SK-N-SH (cell line): ENCODE results near the gene PALLD. TPM values are rescaled to one million over a fixed set of nuclear protein-coding genes. Genes with fewer than 3 reads are reported as not detected.
A peak's percentile ranks its signal among the peaks of the same experiment; 100 is the strongest.

Experiments
- CTCF ChIA-PET: fragments of 300-600, 350-600 bp; formaldehyde crosslinking; extraction: SDS; loops from one replicate; lab custom pipeline; 2021; lab: Yijun Ruan, JAX
- POLR2A ChIA-PET: fragments of 350-600 bp; sonication (Branson Sonifier 250); formaldehyde crosslinking; extraction: SDS; loops from one replicate; lab custom pipeline; 2020; ENCODE audit warnings: antibody characterized with exemption, inconsistent platforms; lab: Yijun Ruan, JAX
- DNase-seq: peaks from one replicate; pipeline ENCODE4 v3.0.0; 2012
- H2AFZ ChIP-seq: fragments of 200-600 bp; sonication (generic); 2 replicates; pipeline ENCODE4 v1.8.1; 2016; ENCODE audit warnings: antibody characterized with exemption, mild to moderate bottlenecking, low read depth
- H3F3A ChIP-seq: fragments of 200-600 bp; sonication (generic); replicated peaks from 2 replicates; pipeline ENCODE3; 2016; ENCODE audit warnings: antibody characterized with exemption, mild to moderate bottlenecking; ENCODE audit not compliant: insufficient read depth
- H3K27ac ChIP-seq, 2 experiments: fragments of 200-500 bp in 1 of 2; fragments of 200-600 bp in 1 of 2; sonication (Bioruptor generic) in 1 of 2; sonication (generic), shearing (Covaris generic) in 1 of 2; 2 replicates each; pipeline versions ENCODE4 v1.5.1 to v1.6.1; 2014 to 2016; ENCODE audit warnings: low read depth in 2 of 2, inconsistent platforms in 1 of 2, low read length in 1 of 2, mild to moderate bottlenecking in 1 of 2, mixed read lengths in 1 of 2
- H3K27me3 ChIP-seq: fragments of 200-600 bp; sonication (generic), shearing (Covaris generic); 2 replicates; pipeline ENCODE4 v1.6.1; 2016; ENCODE audit warnings: mixed run types; ENCODE audit not compliant: insufficient read depth
- H3K36me3 ChIP-seq, 2 experiments: fragments of 200-500 bp in 1 of 2; fragments of 200-600 bp in 1 of 2; sonication (Bioruptor generic) in 1 of 2; sonication (generic) in 1 of 2; replicated peaks in 1 of 2; 2 replicates each; pipeline versions ENCODE3 to v1.5.1; 2014 to 2016; ENCODE audit warnings: low read length in 1 of 2, mild to moderate bottlenecking in 1 of 2; ENCODE audit not compliant: insufficient read depth in 2 of 2, control insufficient read depth in 1 of 2
- H3K4me1 ChIP-seq, 2 experiments: fragments of 200-500 bp in 1 of 2; fragments of 200-600 bp in 1 of 2; sonication (Bioruptor generic) in 1 of 2; sonication (generic), shearing (Covaris generic) in 1 of 2; 2 replicates each; pipeline versions ENCODE4 v1.5.1 to v1.6.1; 2014 to 2016; ENCODE audit warnings: low read depth in 1 of 2, low read length in 1 of 2, mixed run types in 1 of 2; ENCODE audit not compliant: insufficient read depth in 2 of 2, control insufficient read depth in 1 of 2
- H3K4me2 ChIP-seq: fragments of 200-600 bp; sonication (generic), shearing (Covaris generic); 2 replicates; pipeline ENCODE4 v1.6.1; 2017; ENCODE audit warnings: mixed run types
- H3K4me3 ChIP-seq, 2 experiments: fragments of 200-500 bp in 1 of 2; fragments of 200-600 bp in 1 of 2; sonication (Bioruptor generic) in 1 of 2; sonication (generic), shearing (Covaris generic) in 1 of 2; 2 replicates each; pipeline versions ENCODE4 v1.5.1 to v1.8.1; 2014 to 2016; ENCODE audit warnings: low read depth in 2 of 2, inconsistent platforms in 1 of 2, low read length in 1 of 2, mild to moderate bottlenecking in 1 of 2, mixed read lengths in 1 of 2, moderate library complexity in 1 of 2
- H3K79me2 ChIP-seq: fragments of 200-600 bp; sonication (generic); 2 replicates; pipeline ENCODE4 v1.8.1; 2017; ENCODE audit warnings: mild to moderate bottlenecking; ENCODE audit not compliant: insufficient read depth
- H3K9ac ChIP-seq: fragments of 200-600 bp; sonication (generic); 2 replicates; pipeline ENCODE4 v1.6.1; 2017; ENCODE audit warnings: mixed run types
- H3K9me2 ChIP-seq: fragments of 200-600 bp; sonication (generic); 2 replicates; pipeline ENCODE4 v1.6.1; 2017; ENCODE audit warnings: mixed run types
- H3K9me3 ChIP-seq: fragments of 200-600 bp; sonication (generic); 2 replicates; pipeline ENCODE4 v1.6.1; 2017; ENCODE audit warnings: mixed run types, mild to moderate bottlenecking, moderate library complexity
- H4K20me1 ChIP-seq: fragments of 200-600 bp; sonication (generic); 2 replicates; pipeline ENCODE4 v1.6.1; 2017; ENCODE audit warnings: mild to moderate bottlenecking, mixed run types; ENCODE audit not compliant: insufficient read depth
- EP300 ChIP-seq, 2 experiments: IDR thresholded peaks; 2 replicates each; pipeline versions ENCODE4 v1.4.0 to v1.6.1; 2012; ENCODE audit warnings: borderline replicate concordance in 1 of 2, low read depth in 1 of 2, low read length in 1 of 2
- EZH2phosphoT487 ChIP-seq: fragments of 200-600 bp; sonication (generic); IDR thresholded peaks from 2 replicates; pipeline ENCODE4 v1.6.1; 2017; ENCODE audit warnings: low read depth, mixed run types, mild to moderate bottlenecking, antibody characterized with exemption, moderate library complexity, borderline replicate concordance
- FOSL2 ChIP-seq: IDR thresholded peaks from 2 replicates; pipeline ENCODE4 v1.4.0; 2012; ENCODE audit warnings: low read depth, mild to moderate bottlenecking, moderate library complexity, borderline replicate concordance
- FOXJ3 ChIP-seq: sonication (generic); formaldehyde crosslinking; IDR thresholded peaks from 2 replicates; pipeline ENCODE4 v1.5.1; 2020; ENCODE audit warnings: mild to moderate bottlenecking, missing genetic modification reagents
- FOXM1 ChIP-seq: IDR thresholded peaks from 2 replicates; pipeline ENCODE4 v1.4.0; 2012; ENCODE audit warnings: low read depth, mild to moderate bottlenecking
- GABPA ChIP-seq: IDR thresholded peaks from 2 replicates; pipeline ENCODE4 v1.4.0; 2012; ENCODE audit warnings: low read depth, mild to moderate bottlenecking
- JUND ChIP-seq: IDR thresholded peaks from 2 replicates; pipeline ENCODE4 v1.4.0; 2012
- MEF2A ChIP-seq: IDR thresholded peaks from 2 replicates; pipeline ENCODE4 v1.4.0; 2012; ENCODE audit warnings: low read depth, borderline replicate concordance
- NFIC ChIP-seq: IDR thresholded peaks from 2 replicates; pipeline ENCODE4 v1.4.0; 2012; ENCODE audit warnings: borderline replicate concordance
- NRF1 ChIP-seq: IDR thresholded peaks from 2 replicates; pipeline ENCODE4 v1.6.1; 2012; ENCODE audit warnings: low read depth, mild to moderate bottlenecking, low read length
- POLR2AphosphoS5 ChIP-seq: IDR thresholded peaks from 2 replicates; pipeline ENCODE4 v1.6.1; 2012; ENCODE audit warnings: low read depth, low read length
- RCOR1 ChIP-seq: fragments of 150-350 bp; IDR thresholded peaks from 2 replicates; pipeline ENCODE4 v1.6.1; 2017; ENCODE audit warnings: antibody characterized with exemption, low read length
- RFX5 ChIP-seq: IDR thresholded peaks from 2 replicates; pipeline ENCODE4 v1.6.1; 2012; ENCODE audit warnings: mild to moderate bottlenecking, improper control_type of control experiment, low read length
- SIN3A ChIP-seq: IDR thresholded peaks from 2 replicates; pipeline ENCODE4 v1.6.1; 2012; ENCODE audit warnings: low read depth, mild to moderate bottlenecking, low read length, moderate library complexity, borderline replicate concordance
- TAF1 ChIP-seq: IDR thresholded peaks from 2 replicates; pipeline ENCODE4 v1.6.1; 2012; ENCODE audit warnings: low read depth, mild to moderate bottlenecking, low read length, moderate library complexity, borderline replicate concordance
- TEAD4 ChIP-seq: IDR thresholded peaks from 2 replicates; pipeline ENCODE4 v1.4.0; 2012; ENCODE audit warnings: mild to moderate bottlenecking, borderline replicate concordance; ENCODE audit not compliant: insufficient read depth
- YY1 ChIP-seq: IDR thresholded peaks from 2 replicates; pipeline ENCODE4 v1.4.0; 2012; ENCODE audit warnings: low read depth, mild to moderate bottlenecking
- WGBS: methylation state at CpG from one replicate; pipeline ENCODE4 v1.1.6; 2017; ENCODE audit warnings: low lambda C conversion rate; 5-methylcytosine and 5-hydroxymethylcytosine counted together
- polyA plus RNA-seq, 3 experiments: library from polyadenylated mRNA; depleted of rRNA; stranded (reverse); fragments of >200 nt; gene quantifications; 2 replicates each; pipeline ENCODE4 v1.2.3, GENCODE V29; 2012
- TF ChIP-seq, protein P1 (sequence below): IDR thresholded peaks from 2 replicates; pipeline ENCODE4; 2012
- TF ChIP-seq, protein P2 (sequence below): IDR thresholded peaks from 2 replicates; pipeline ENCODE4 v1.4.0; 2012; ENCODE audit warnings: low read depth
- TF ChIP-seq, protein P3 (sequence below): fragments of 200-600 bp; sonication (generic); IDR thresholded peaks from 2 replicates; pipeline ENCODE4 v1.6.1; 2017; ENCODE audit warnings: antibody characterized with exemption, mild to moderate bottlenecking, moderate library complexity

The PALLD gene
- polyA plus RNA-seq, 1 of the 3 experiments (the other 2 are of a cell fraction), result 33.0 TPM

DNA sequence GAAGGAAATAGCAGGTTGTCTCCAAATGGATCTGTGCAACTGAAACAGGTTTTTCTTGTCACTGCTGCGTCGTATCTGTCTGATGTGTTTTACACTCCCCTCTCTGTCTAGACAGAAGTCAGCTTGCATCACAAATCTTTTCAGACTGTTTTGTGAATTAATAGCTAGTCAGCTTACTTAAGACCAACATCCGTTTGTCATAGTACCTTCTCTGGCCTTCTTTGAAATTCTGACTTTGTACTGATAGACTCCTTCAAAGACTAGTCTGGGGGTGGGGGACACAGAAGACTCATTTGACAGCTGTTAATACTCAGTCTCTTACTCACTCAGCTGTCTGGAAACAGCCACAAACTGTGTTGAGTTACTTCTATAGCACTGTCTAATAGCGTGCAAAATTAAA lies 197.8 kb downstream of the PALLD start:
- POLR2A ChIA-PET, result no interaction called here
- H4K20me1 ChIP-seq, result no peaks in the 10 kb centered on the region
- H3K4me2 ChIP-seq, result 0 out of 2 replicates have a peak overlapping the region, but pooled peaks have one; percentile 12
- H3K9ac ChIP-seq, result 0 out of 2 replicates have a peak overlapping the region, but pooled peaks have one; percentile 5
- H3K4me3 ChIP-seq, result no peak overlapping the region
- H3K36me3 ChIP-seq, result peaks cover 0 to 12% of the 10 kb centered on the region in 2 experiments
- peaks cover 0 to 11% of the 10 kb centered on the region in 2 experiments; a peak in 2 of 4 replicates for H3K4me1 ChIP-seq
- TF ChIP-seq, protein P1, sequence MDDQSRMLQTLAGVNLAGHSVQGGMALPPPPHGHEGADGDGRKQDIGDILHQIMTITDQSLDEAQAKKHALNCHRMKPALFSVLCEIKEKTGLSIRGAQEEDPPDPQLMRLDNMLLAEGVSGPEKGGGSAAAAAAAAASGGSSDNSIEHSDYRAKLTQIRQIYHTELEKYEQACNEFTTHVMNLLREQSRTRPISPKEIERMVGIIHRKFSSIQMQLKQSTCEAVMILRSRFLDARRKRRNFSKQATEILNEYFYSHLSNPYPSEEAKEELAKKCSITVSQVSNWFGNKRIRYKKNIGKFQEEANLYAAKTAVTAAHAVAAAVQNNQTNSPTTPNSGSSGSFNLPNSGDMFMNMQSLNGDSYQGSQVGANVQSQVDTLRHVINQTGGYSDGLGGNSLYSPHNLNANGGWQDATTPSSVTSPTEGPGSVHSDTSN, result no peak
- no peak for TF ChIP-seq JUND
- TF ChIP-seq EZH2phosphoT487, result no peak
- TF ChIP-seq RFX5, result no peak
- no peak for TF ChIP-seq POLR2AphosphoS5
- no peak for TF ChIP-seq GABPA
- no peak for TF ChIP-seq RCOR1
- TF ChIP-seq EP300 (IDR thresholded peaks at IDR 0.05; ENCODE audit: borderline replicate concordance in 1 of 2, low read depth in 1 of 2, low read length in 1 of 2), result no peak
- TF ChIP-seq FOXJ3, result no peak
- 72% methylated on average over 4 of the region's 4 CpGs for WGBS
- no peaks in the 10 kb centered on the region for H3K9me2 ChIP-seq
- no peak for DNase-seq
- H3K9me3 ChIP-seq, result no peaks in the 10 kb centered on the region
- no peaks in the 10 kb centered on the region for H3K79me2 ChIP-seq
- peak overlapping the region; percentile 43; the same call in 1 of the 2 replicates for H2AFZ ChIP-seq
- H3K27ac ChIP-seq, result peak overlapping the region in 1 of 2 experiments; percentile 34; a peak in 3 of 4 replicates
- H3F3A ChIP-seq, result peaks cover 5% of the 10 kb centered on the region
- no peaks in the 10 kb centered on the region for H3K27me3 ChIP-seq
- CTCF ChIA-PET, result interaction anchor here (0.6 kb wide), 1 partner anchor 214 kb away, joined by 3 read pairs; the partner anchor contains the start of gene DDX60L

DNA sequence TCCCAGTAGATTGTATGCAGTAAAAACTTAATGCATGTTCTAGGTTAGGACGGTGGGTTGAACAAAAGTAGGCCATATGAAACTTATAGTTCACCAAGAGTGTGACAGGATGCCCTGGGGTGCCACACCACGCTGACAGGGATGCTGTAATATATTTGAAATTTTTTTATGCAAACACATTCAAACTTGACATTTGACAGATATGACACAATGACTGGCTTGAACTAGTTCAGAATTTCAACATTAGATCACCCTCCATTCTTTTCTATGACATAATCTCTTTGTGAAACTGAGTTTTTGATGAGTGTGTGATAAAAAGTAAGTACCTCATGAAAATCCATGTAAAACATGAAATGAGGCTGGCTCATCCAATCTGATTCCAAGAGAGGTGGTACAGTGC lies 198.4 kb downstream of the PALLD start:
- DNase-seq, result no peak
- Histone ChIP-seq H3K4me1 (peaks cover 0 to 11% of the 10 kb centered on the region in 2 experiments; a peak in 2 of 4 replicates), H3K27ac (no peak overlapping the region), H2AFZ (no peak overlapping the region), H3K79me2 (no peaks in the 10 kb centered on the region), H3K9ac (no peak overlapping the region), H3K4me2 (no peak overlapping the region), H3K36me3 (peaks cover 0 to 18% of the 10 kb centered on the region in 2 experiments), H3K27me3 (no peaks in the 10 kb centered on the region), H3K4me3 (no peak overlapping the region), H3K9me2 (no peaks in the 10 kb centered on the region), H4K20me1 (no peaks in the 10 kb centered on the region), H3K9me3 (no peaks in the 10 kb centered on the region), H3F3A (peaks cover 5% of the 10 kb centered on the region)
- TF ChIP-seq TAF1 (no peak), RFX5 (no peak), POLR2AphosphoS5 (no peak), NRF1 (no peak), FOXM1 (no peak), MEF2A (no peak), EZH2phosphoT487 (no peak), FOXJ3 (no peak), TEAD4 (no peak), NFIC (no peak), FOSL2 (no peak), YY1 (no peak), SIN3A (no peak)
- TF ChIP-seq, protein P2, sequence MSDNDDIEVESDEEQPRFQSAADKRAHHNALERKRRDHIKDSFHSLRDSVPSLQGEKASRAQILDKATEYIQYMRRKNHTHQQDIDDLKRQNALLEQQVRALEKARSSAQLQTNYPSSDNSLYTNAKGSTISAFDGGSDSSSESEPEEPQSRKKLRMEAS, result no peak
- TF ChIP-seq, protein P3, sequence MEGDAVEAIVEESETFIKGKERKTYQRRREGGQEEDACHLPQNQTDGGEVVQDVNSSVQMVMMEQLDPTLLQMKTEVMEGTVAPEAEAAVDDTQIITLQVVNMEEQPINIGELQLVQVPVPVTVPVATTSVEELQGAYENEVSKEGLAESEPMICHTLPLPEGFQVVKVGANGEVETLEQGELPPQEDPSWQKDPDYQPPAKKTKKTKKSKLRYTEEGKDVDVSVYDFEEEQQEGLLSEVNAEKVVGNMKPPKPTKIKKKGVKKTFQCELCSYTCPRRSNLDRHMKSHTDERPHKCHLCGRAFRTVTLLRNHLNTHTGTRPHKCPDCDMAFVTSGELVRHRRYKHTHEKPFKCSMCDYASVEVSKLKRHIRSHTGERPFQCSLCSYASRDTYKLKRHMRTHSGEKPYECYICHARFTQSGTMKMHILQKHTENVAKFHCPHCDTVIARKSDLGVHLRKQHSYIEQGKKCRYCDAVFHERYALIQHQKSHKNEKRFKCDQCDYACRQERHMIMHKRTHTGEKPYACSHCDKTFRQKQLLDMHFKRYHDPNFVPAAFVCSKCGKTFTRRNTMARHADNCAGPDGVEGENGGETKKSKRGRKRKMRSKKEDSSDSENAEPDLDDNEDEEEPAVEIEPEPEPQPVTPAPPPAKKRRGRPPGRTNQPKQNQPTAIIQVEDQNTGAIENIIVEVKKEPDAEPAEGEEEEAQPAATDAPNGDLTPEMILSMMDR, result no peak
- TF ChIP-seq, protein P1, result no peak
- WGBS, result 68% methylated on average over 2 of the region's 2 CpGs
- ChIA-PET CTCF (no interaction called here), POLR2A (no interaction called here)
